Measurements from ENCODE around the gene YIPF4. TPM values are rescaled to one million over a fixed set of nuclear protein-coding genes. Genes with fewer than 3 reads are reported as not detected.
A peak's percentile ranks its signal among the peaks of the same experiment; 100 is the strongest.
"Not testable (repeated sequence)": the region's sequence is repeated elsewhere in the genome, so short reads cannot be mapped to it uniquely, and the experiment has no call there.

The YIPF4 gene
- polyA plus RNA-seq, 2 of the 4 experiments (the other 2 are of a cell fraction), result 31.4 to 54.1 TPM

DNA sequence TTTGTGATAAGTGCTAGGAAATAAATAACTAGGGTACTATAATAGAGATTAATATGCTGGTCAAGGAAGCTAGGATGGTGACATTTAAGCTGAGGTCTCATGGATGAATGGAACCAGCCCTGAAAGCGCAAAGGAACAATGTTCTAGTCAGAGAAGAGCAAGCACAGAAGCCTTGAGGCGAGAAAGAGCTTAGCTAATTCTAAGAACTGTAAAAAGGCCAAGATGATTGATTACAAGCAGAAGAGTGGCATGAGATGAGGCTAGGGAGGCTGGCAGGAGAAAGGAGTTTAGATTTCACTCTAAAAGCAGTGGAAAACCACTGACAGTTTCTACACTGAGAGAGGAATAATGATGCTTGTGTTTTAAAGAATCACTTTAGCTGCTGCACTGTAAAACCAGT, 3.4 kb upstream of the YIPF4 start:
- no peak overlapping the region for H3K4me3 ChIP-seq
- H3K27ac ChIP-seq, result no peak overlapping the region
- ChIA-PET POLR2A (no interaction called here), CTCF (no interaction called here)
- FAIRE-seq (no peak), ATAC-seq (no peak), DNase-seq (ENCODE audit: low read depth in 1 of 2, low spot score in 1 of 2) (no peak)
- H3K9me3 ChIP-seq, result no peaks in the 10 kb centered on the region
- TF ChIP-seq, protein P1, sequence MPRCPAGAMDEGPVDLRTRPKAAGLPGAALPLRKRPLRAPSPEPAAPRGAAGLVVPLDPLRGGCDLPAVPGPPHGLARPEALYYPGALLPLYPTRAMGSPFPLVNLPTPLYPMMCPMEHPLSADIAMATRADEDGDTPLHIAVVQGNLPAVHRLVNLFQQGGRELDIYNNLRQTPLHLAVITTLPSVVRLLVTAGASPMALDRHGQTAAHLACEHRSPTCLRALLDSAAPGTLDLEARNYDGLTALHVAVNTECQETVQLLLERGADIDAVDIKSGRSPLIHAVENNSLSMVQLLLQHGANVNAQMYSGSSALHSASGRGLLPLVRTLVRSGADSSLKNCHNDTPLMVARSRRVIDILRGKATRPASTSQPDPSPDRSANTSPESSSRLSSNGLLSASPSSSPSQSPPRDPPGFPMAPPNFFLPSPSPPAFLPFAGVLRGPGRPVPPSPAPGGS (IDR thresholded peaks at IDR 0.05), result no peak
- TF ChIP-seq FOSB (CRISPR knock-in tag; IDR thresholded peaks at IDR 0.05) (no peak), CEBPB (IDR thresholded peaks at IDR 0.05) (no peak), RARB (CRISPR knock-in tag; IDR thresholded peaks at IDR 0.05) (no peak), TP53 (CRISPR knock-in tag; IDR thresholded peaks at IDR 0.05) (no peak), SREBF2 (IDR thresholded peaks at IDR 0.05) (no peak), MYC (IDR thresholded peaks at IDR 0.05; ENCODE audit: borderline replicate concordance, low read length) (no peak), FOSL2 (IDR thresholded peaks at IDR 0.05) (no peak), FOSL2 (CRISPR knock-in tag; IDR thresholded peaks at IDR 0.05) (no peak), KDM5A (IDR thresholded peaks at IDR 0.05) (no peak), FOXS1 (CRISPR knock-in tag; IDR thresholded peaks at IDR 0.05) (no peak), CHD4 (IDR thresholded peaks at IDR 0.05; ENCODE audit: borderline replicate concordance) (no peak), RCOR1 (IDR thresholded peaks at IDR 0.05; ENCODE audit: low read depth, low read length) (no peak), EP300 (IDR thresholded peaks at IDR 0.05) (no peak), EHMT2 (IDR thresholded peaks at IDR 0.05; ENCODE audit: low read depth) (no peak), CHD2 (IDR thresholded peaks at IDR 0.05; ENCODE audit: low read length, partially characterized antibody) (no peak), ZSCAN20 (CRISPR knock-in tag; IDR thresholded peaks at IDR 0.05) (no peak), ZNF302 (CRISPR knock-in tag; IDR thresholded peaks at IDR 0.05) (no peak)
- TF ChIP-seq, protein P2, sequence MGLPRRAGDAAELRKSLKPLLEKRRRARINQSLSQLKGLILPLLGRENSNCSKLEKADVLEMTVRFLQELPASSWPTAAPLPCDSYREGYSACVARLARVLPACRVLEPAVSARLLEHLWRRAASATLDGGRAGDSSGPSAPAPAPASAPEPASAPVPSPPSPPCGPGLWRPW (IDR thresholded peaks at IDR 0.05), result no peak
- TF ChIP-seq, protein P3, sequence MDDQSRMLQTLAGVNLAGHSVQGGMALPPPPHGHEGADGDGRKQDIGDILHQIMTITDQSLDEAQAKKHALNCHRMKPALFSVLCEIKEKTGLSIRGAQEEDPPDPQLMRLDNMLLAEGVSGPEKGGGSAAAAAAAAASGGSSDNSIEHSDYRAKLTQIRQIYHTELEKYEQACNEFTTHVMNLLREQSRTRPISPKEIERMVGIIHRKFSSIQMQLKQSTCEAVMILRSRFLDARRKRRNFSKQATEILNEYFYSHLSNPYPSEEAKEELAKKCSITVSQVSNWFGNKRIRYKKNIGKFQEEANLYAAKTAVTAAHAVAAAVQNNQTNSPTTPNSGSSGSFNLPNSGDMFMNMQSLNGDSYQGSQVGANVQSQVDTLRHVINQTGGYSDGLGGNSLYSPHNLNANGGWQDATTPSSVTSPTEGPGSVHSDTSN (IDR thresholded peaks at IDR 0.05), result no peak
- H3K4me1 ChIP-seq, result peaks cover 8% of the 10 kb centered on the region; the same call in 2 of the 3 replicates
- 59% methylated on average over 2 of the region's 2 CpGs for WGBS (ENCODE audit: missing lambda C conversion rate)
- H3K4me2 ChIP-seq, result no peak overlapping the region

DNA sequence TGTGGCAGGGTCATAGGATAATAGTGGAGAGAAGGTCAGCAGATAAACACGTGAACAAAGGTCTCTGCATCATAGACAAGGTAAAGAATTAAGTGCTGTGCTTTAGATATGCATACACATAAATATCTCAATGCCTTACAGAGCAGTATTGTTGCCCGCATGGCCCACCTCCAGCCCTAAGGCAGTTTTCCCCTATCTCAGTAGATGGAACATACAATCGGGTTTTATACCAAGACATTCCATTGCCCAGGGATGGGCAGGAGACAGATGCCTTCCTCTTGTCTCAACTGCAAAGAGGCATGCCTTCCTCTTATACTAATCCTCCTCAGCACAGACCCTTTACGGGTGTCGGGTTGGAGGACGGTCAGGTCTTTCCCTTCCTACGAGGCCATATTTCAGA, 1.9 kb upstream of the YIPF4 start:
- H3K4me2 ChIP-seq; CTCF ChIA-PET; ATAC-seq; DNase-seq (ENCODE audit: low read depth in 1 of 2, low spot score in 1 of 2); POLR2A ChIA-PET; H3K4me1 ChIP-seq; H3K27ac ChIP-seq; H3K9me3 ChIP-seq; FAIRE-seq; H3K4me3 ChIP-seq: not testable (repeated sequence)
- 72% methylated on average over 7 of the region's 7 CpGs for WGBS (ENCODE audit: missing lambda C conversion rate)

DNA sequence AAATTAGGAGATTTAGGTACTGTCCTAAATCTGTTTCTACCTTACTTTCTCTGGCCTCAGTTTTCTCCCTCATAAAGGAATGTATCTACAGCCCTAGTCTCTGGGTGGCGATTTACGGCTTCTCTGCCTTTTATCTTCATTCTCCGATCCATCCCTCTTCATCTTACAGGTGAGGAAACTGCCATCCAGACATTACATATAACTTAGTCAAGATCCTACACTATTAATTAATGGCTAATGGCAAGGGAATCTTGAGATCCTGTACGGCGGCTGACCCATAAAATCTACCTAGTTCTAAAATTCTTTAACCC, 386 bp upstream of the YIPF4 start:
- ChIA-PET CTCF (no interaction called here), POLR2A (interaction anchor here (1.3 to 1.4 kb wide), 3 partner anchors 13 to 112 kb away, joined by 3 to 7 read pairs (median 3); partner anchors contain the start of gene SLC30A6)
- Histone ChIP-seq H3K9me3 (no peaks in the 10 kb centered on the region), H3K4me1 (peaks cover 8% of the 10 kb centered on the region; the same call in 2 of the 3 replicates), H3K4me3 (peak overlapping the region; percentile 94), H3K4me2 (peak overlapping the region; percentile 99), H3K27ac (peak overlapping the region; percentile 88 to 92)
- DNase-seq (ENCODE audit: low read depth in 1 of 2, low spot score in 1 of 2) (no peak), FAIRE-seq (no peak), ATAC-seq (peak; percentile 10 to 11; a peak in 2 of 6 replicates)
- WGBS (ENCODE audit: missing lambda C conversion rate), result 42% methylated on average over 5 of the region's 5 CpGs
- TF ChIP-seq EHF (CRISPR knock-in tag; IDR thresholded peaks at IDR 0.05) (no peak), NR3C1 (IDR thresholded peaks at IDR 0.05) (no peak), RARB (CRISPR knock-in tag; IDR thresholded peaks at IDR 0.05) (0 out of 2 replicates have a peak, but pooled peaks have one; percentile 44), EHMT2 (IDR thresholded peaks at IDR 0.05; ENCODE audit: low read depth) (peak; percentile 70; the same call in 1 of the 2 replicates), HDAC2 (IDR thresholded peaks at IDR 0.05) (0 out of 2 replicates have a peak, but pooled peaks have one; percentile 6)
- TF ChIP-seq, protein P4, sequence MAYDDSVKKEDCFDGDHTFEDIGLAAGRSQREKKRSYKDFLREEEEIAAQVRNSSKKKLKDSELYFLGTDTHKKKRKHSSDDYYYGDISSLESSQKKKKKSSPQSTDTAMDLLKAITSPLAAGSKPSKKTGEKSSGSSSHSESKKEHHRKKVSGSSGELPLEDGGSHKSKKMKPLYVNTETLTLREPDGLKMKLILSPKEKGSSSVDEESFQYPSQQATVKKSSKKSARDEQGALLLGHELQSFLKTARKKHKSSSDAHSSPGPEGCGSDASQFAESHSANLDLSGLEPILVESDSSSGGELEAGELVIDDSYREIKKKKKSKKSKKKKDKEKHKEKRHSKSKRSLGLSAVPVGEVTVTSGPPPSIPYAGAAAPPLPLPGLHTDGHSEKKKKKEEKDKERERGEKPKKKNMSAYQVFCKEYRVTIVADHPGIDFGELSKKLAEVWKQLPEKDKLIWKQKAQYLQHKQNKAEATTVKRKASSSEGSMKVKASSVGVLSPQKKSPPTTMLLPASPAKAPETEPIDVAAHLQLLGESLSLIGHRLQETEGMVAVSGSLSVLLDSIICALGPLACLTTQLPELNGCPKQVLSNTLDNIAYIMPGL (CRISPR knock-in tag; IDR thresholded peaks at IDR 0.05; ENCODE audit: borderline replicate concordance), result 0 out of 2 replicates have a peak, but pooled peaks have one; percentile 59
